HG02852 (cell line): ENCODE data around the gene SPECC1.
"Not testable (repeated sequence)": the region's sequence is repeated elsewhere in the genome, so short reads cannot be mapped to it uniquely, and the experiment has no call there.

Experiments used
- ATAC-seq: cut with Tn5 transposase; IDR thresholded peaks from one replicate; pipeline ENCODE4 v1.9.1; 2021; ENCODE audit warnings: mild to moderate bottlenecking, moderate library complexity; ENCODE audit not compliant: unreplicated experiment

Gene SPECC1

GRCh38 chr17:20009302-20010098, at the start of gene SPECC1:
SPECC1 (plus strand) TSS chr17:20009359; CDS start chr17:20096652, 87,293 bp downstream.
- peak; percentile 94 for ATAC-seq

- ATAC-seq: not testable (repeated sequence)
Observed at GRCh38 chr17:19962954-19963353, 46.2 kb upstream of the SPECC1 start.

GRCh38 chr17:19973156-19973555, 36.0 kb upstream of the SPECC1 start:
- no peak for ATAC-seq

- ATAC-seq: no peak
Observed at GRCh38 chr17:19975601-19976000, 33.6 kb upstream of the SPECC1 start.

GRCh38 chr17:19977293-19978208, 31.6 kb upstream of the SPECC1 start, which contains the start of gene AKAP10:
AKAP10 (minus strand) TSS chr17:19977828; CDS start chr17:19977679, 149 bp downstream.
- peak; percentile 83 for ATAC-seq

- peak; percentile 31 for ATAC-seq
Observed at GRCh38 chr17:19978209-19978802, 30.9 kb upstream of the SPECC1 start.

GRCh38 chr17:19978805-19979211, 30.4 kb upstream of the SPECC1 start:
- ATAC-seq: no peak

GRCh38 chr17:19979917-19980770, 29.0 kb upstream of the SPECC1 start:
- no peak for ATAC-seq

GRCh38 chr17:19986941-19987861, 22.0 kb upstream of the SPECC1 start:
- no peak for ATAC-seq

GRCh38 chr17:19987897-19988296, 21.3 kb upstream of the SPECC1 start:
- ATAC-seq: no peak

- ATAC-seq: no peak
Observed at GRCh38 chr17:19991252-19991885, 17.8 kb upstream of the SPECC1 start.

- peak; percentile 84 for ATAC-seq
Observed at GRCh38 chr17:19992803-19993713, 16.1 kb upstream of the SPECC1 start.

- ATAC-seq: no peak
Observed at GRCh38 chr17:19996086-19996485, 13.1 kb upstream of the SPECC1 start.

GRCh38 chr17:19996502-19996901, 12.7 kb upstream of the SPECC1 start:
- no peak for ATAC-seq

- peak; percentile 8 for ATAC-seq
Observed at GRCh38 chr17:20008242-20009051, 712 bp upstream of the SPECC1 start.

- ATAC-seq: no peak
Observed at GRCh38 chr17:20009052-20009301, 182 bp upstream of the SPECC1 start.
